MV-4-11 (cell line): ENCODE data around the gene ARHGAP10.
"Not testable (repeated sequence)": the region's sequence is repeated elsewhere in the genome, so short reads cannot be mapped to it uniquely, and the experiment has no call there.

Experiments used
- DNase-seq: peaks from one replicate; lab custom pipeline; 2025; lab: John Stamatoyannopoulos, UW

ARHGAP10 gene

GRCh38 chr4:148067301-148067916, 335.5 kb downstream of the ARHGAP10 start:
- DNase-seq = no peak

GRCh38 chr4:148068065-148068911, 336.4 kb downstream of the ARHGAP10 start:
- DNase-seq = no peak

DNA sequence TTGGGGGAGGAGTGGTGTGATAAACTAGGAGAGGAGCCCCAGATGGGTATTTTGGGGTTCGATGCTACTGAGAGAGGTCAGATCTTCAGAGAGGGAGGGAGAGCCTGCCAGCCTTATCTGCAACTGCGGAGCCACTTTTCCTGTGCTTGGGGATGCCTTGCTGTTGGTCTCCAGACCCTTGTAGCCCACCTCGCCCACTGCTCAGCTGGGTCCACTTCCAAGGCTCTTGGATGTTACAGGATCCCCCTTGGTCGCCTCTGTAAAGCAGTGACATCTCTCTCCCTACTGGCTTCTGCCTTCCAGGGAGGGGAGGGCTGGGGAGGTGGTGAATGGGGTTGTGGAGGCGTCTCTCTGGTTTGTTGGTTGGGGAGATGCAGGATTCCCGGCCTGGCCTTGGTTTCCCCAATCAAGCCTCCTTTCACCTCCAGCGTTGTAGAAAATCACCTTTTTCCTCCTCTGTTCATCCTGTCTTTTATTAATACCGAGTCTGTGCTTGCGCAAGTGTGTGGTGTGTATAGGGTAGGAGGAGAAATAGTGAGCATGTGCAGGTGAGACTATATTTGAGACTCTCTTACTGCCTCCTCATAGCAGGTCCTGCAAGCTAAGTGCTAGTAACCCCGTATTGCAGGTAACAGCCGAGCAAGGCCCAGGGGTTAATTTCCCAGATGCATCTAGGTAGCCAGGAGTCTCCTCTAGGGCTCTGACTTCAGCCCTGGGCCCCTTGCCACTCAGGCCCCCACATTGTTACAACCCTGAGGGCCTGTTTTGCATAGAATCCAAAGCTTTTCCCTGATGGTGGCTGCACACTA, 337.4 kb downstream of the ARHGAP10 start:
- no peak for DNase-seq

DNA sequence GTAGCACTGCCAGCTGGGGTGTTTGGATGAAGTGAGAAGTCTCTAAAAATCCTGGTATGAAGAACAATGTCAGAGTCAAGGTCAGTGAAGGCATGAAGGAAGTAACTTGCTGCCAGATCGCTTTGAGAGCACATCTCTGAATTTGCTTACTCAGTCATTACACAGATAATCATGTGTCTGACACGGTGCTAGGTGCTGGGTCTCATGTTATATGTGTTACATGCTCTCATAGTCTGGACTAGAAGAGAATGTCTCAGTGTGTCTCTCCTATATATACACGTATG, 337.9 kb downstream of the ARHGAP10 start:
- no peak for DNase-seq

GRCh38 chr4:148071009-148071408, 339.1 kb downstream of the ARHGAP10 start:
- DNase-seq = no peak

- no peak for DNase-seq
Observed at GRCh38 chr4:148072789-148073188, 340.9 kb downstream of the ARHGAP10 start.

- DNase-seq = no peak
Observed at GRCh38 chr4:148073349-148073748, 341.5 kb downstream of the ARHGAP10 start.

DNA sequence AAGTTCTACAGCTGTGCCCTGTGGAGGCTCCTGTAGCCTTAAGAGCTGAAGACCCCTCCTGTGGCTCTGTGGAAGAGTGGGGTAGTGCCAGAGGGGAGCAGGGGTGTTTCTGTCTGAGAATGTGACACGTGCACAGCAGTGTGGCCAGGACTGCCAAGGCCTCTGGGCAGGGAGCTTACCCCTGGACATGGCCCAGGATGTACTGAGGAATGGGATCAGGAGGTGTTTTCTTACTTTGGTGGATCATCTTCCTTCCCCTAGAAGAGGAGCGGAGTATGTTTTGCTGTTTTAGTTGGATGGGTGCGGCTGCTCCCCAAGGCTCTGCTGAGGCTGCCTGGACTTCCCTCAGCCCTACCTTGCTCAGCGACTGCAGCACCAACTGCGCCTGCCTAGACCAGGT, 342.6 kb downstream of the ARHGAP10 start:
- DNase-seq = no peak

- no peak for DNase-seq
Observed at GRCh38 chr4:148075438-148075837, 343.6 kb downstream of the ARHGAP10 start.

DNA sequence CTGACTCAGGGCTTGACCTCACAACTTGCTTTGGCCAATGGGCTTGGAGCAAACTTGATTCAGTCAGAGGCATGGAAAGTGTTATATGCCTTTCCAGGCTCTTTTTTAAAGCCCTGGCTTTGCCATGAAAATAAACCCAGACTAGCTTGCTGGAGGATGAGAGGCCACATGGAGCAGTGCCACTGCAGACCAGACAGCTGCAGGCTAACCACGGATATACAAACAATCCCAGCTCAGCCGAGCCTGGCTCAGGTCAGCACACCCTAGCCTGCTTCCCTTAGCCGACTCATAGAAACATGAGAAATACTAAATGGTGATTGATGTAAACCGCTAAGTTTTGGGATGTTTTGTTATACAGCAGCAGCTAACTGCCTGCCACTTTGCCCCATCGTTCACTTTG, 345.1 kb downstream of the ARHGAP10 start:
- no peak for DNase-seq

- no peak for DNase-seq
Observed at GRCh38 chr4:148077581-148077980, 345.7 kb downstream of the ARHGAP10 start.

DNA sequence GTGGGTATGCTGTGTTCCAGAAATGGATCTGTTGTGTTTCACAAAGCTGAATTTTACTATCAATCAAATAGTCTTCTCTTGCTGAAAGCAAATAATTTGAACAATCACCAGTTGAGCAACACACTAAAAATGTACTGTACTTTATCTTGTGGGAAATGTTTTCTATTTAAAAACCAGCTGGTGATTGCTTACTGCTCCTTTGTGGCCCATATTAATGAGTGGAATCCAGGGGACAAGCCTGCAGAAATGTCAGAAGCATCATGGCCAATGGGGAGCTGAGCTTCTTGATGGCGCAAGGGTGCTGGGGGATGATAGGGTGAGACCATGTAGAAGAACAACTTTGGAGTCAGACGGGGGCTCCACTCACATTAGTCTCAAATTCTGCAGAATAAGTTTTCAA, 346.2 kb downstream of the ARHGAP10 start:
- DNase-seq = no peak

GRCh38 chr4:148079961-148080360, 348.1 kb downstream of the ARHGAP10 start:
- DNase-seq = no peak

GRCh38 chr4:148081267-148081666, 349.4 kb downstream of the ARHGAP10 start:
- no peak for DNase-seq

DNA sequence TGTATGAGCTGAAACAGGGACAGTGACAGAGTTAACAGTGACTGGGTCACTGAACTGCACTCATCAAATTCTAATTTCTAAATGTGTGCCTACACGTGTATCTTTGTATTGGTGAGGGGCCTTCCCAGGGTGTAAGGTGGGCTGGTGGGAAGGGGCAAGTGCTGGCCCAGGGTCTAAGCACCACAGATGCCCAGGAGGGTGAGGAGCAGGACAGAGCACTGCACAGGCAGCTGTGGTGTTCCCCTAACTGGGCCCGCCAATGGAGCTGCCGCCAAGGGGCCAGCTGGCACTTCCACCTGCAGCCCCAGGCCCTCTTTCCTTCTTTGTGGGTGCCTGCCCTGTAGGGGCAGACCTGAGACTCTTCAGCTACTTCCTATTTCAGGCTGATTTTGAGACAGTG, 349.9 kb downstream of the ARHGAP10 start:
- no peak for DNase-seq

GRCh38 chr4:148083073-148083472, 351.2 kb downstream of the ARHGAP10 start:
- DNase-seq = not testable (repeated sequence)

- DNase-seq = no peak
Observed at GRCh38 chr4:148089624-148090023, 357.7 kb downstream of the ARHGAP10 start.

GRCh38 chr4:148090029-148090428, 358.1 kb downstream of the ARHGAP10 start:
- no peak for DNase-seq

- no peak for DNase-seq
Observed at GRCh38 chr4:148090503-148091476, 358.9 kb downstream of the ARHGAP10 start.

DNA sequence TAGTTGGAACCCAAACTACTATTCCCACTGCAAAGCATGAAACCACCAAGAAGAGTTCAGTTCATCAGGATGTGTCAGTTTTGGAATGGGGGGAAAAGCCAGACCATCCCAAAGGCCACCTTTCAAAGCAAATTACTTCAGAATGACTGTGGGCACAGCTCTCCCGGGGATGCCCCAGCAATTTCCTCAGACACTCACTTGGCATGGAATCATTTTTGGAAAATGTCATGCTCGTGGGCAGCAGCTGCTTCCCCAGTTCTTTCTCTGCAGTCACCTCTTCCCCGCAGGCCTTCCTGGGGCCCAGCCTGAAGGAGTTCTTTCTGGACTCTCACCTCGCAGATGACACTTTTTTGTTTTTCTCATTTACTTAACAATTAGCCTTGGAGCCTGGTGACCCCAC, 360.0 kb downstream of the ARHGAP10 start:
- DNase-seq = no peak

GRCh38 chr4:148092316-148093014, 360.6 kb downstream of the ARHGAP10 start:
- no peak for DNase-seq
